Measurements from ENCODE around the gene C6orf52.
"Not testable (repeated sequence)": the region's sequence is repeated elsewhere in the genome, so short reads cannot be mapped to it uniquely, and the experiment has no call there.

Gene C6orf52

GRCh38 chr6:10694302-10695085 lies at the start of gene C6orf52, which contains the start of gene PAK1IP1:
C6orf52 (minus strand) TSS chr6:10694616; CDS start chr6:10687550, 7,066 bp downstream.
PAK1IP1 (plus strand) TSS chr6:10694972; CDS start chr6:10694986, 14 bp downstream.
- peak; percentile 90 for DNase-seq

GRCh38 chr6:10743515-10743914 lies 49.1 kb upstream of the C6orf52 start:
- no peak for DNase-seq

GRCh38 chr6:10742251-10742650 lies 47.8 kb upstream of the C6orf52 start:
- DNase-seq, result no peak

- not testable (repeated sequence) for DNase-seq
Measured at GRCh38 chr6:10741643-10742042, 47.2 kb upstream of the C6orf52 start.

- no peak for DNase-seq
Measured at GRCh38 chr6:10740061-10740460, 45.6 kb upstream of the C6orf52 start.

- DNase-seq, result no peak
Measured at GRCh38 chr6:10736731-10737130, 42.3 kb upstream of the C6orf52 start.

- no peak for DNase-seq
Measured at GRCh38 chr6:10733863-10734262, 39.4 kb upstream of the C6orf52 start.

GRCh38 chr6:10733151-10733715 lies 38.8 kb upstream of the C6orf52 start:
- peak; percentile 74 for DNase-seq

- DNase-seq, result no peak
Measured at GRCh38 chr6:10730254-10730653, 35.8 kb upstream of the C6orf52 start.

- DNase-seq, result no peak
Measured at GRCh38 chr6:10725716-10726115, 31.3 kb upstream of the C6orf52 start.

- no peak for DNase-seq
Measured at GRCh38 chr6:10725044-10725443, 30.6 kb upstream of the C6orf52 start.

- no peak for DNase-seq
Measured at GRCh38 chr6:10723567-10723881, 29.1 kb upstream of the C6orf52 start.

GRCh38 chr6:10722820-10723566 lies 28.6 kb upstream of the C6orf52 start, which contains the start of gene TMEM14C:
TMEM14C (plus strand) TSS chr6:10723070; CDS start chr6:10724614, 1,544 bp downstream.
- no peak for DNase-seq

GRCh38 chr6:10722570-10722819 lies 28.1 kb upstream of the C6orf52 start:
- no peak for DNase-seq

GRCh38 chr6:10721850-10722569 lies 27.6 kb upstream of the C6orf52 start:
- no peak for DNase-seq

- DNase-seq, result not testable (repeated sequence)
Measured at GRCh38 chr6:10720960-10721849, 26.8 kb upstream of the C6orf52 start.

- no peak for DNase-seq
Measured at GRCh38 chr6:10720265-10720959, 26.0 kb upstream of the C6orf52 start.

- DNase-seq, result no peak
Measured at GRCh38 chr6:10719964-10720264, 25.5 kb upstream of the C6orf52 start.

GRCh38 chr6:10719296-10719963 lies 25.0 kb upstream of the C6orf52 start:
- DNase-seq, result no peak

GRCh38 chr6:10713962-10714361 lies 19.5 kb upstream of the C6orf52 start:
- DNase-seq, result no peak

GRCh38 chr6:10696655-10697054 lies 2.2 kb upstream of the C6orf52 start:
- DNase-seq, result no peak

All from NK-92 treated with Interleukin-12 subunit alpha and Interleukin-12 subunit beta, amount 100 ng/mL, for 24 hours (cell line).